ENCODE data around the gene CSNK1D. TPM values are rescaled to one million over a fixed set of nuclear protein-coding genes. Genes with fewer than 3 reads are reported as not detected.

Gene CSNK1D
- total and polyA plus RNA-seq, 10 of the 15 experiments (the other 5 are each of a cell fraction or from before 2014, with no cell fraction given): 5.7 to 105 (median 58.1) TPM

DNA sequence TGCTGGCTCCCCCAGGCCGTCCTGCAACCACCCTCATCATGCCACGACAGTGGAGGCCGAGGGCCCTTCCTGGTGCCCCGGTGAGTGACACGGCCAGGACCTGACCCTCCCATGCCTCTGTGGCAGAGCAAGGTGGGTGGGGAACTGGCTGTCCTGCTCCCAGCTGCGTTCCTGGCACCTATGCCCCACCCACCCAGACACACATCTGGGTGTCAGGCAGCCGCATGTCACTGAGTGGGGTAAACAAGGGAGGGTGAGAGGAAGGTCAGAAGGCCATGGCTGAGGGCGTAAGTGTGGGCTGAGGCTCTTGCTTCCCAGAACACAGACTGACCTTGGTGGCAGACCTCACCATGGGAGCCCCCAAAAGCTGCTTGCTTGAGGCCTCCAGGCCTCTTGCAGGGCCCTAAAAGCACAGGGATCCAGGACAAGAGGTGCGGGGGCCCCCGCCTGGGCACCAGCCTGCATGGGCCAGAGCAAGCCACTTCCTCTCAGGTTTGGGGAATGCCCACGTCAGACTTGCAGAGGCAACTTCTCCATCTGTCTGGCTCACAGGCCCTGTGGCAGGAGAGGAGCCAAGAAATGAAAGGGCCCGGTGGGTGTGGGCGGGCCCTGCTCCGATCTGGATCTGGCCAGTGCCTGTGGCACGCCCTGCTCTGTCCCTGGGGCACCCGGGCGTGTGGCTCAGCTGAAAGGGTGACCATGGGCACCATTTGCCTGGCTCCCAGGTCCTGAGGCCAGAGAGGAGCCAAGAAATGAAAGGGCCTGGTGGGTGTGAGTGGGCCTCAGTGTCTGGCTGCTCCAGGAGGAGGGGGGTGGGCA lies 57.0 kb downstream of the CSNK1D start (continued):
- TF ChIP-seq E2F4 (IDR thresholded peaks at IDR 0.05; ENCODE audit: low read depth, low read length): no peak
- TF ChIP-seq TBL1XR1 (IDR thresholded peaks at IDR 0.05; ENCODE audit: low read depth, low read length): no peak
- TF ChIP-seq EED (IDR thresholded peaks at IDR 0.05; ENCODE audit: low read depth): peak; percentile 33; the same call in 1 of the 2 replicates
- peak; percentile 75 for TF ChIP-seq FOXK2 (IDR thresholded peaks at IDR 0.05)
- TF ChIP-seq PKNOX1 (IDR thresholded peaks at IDR 0.05): peak; percentile 83
- TF ChIP-seq JUND (IDR thresholded peaks at IDR 0.05; ENCODE audit: low read depth, low read length): no peak
- TF ChIP-seq, protein P1, sequence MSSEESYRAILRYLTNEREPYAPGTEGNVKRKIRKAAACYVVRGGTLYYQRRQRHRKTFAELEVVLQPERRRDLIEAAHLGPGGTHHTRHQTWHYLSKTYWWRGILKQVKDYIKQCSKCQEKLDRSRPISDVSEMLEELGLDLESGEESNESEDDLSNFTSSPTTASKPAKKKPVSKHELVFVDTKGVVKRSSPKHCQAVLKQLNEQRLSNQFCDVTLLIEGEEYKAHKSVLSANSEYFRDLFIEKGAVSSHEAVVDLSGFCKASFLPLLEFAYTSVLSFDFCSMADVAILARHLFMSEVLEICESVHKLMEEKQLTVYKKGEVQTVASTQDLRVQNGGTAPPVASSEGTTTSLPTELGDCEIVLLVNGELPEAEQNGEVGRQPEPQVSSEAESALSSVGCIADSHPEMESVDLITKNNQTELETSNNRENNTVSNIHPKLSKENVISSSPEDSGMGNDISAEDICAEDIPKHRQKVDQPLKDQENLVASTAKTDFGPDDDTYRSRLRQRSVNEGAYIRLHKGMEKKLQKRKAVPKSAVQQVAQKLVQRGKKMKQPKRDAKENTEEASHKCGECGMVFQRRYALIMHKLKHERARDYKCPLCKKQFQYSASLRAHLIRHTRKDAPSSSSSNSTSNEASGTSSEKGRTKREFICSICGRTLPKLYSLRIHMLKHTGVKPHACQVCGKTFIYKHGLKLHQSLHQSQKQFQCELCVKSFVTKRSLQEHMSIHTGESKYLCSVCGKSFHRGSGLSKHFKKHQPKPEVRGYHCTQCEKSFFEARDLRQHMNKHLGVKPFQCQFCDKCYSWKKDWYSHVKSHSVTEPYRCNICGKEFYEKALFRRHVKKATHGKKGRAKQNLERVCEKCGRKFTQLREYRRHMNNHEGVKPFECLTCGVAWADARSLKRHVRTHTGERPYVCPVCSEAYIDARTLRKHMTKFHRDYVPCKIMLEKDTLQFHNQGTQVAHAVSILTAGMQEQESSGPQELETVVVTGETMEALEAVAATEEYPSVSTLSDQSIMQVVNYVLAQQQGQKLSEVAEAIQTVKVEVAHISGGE (CRISPR knock-in tag; IDR thresholded peaks at IDR 0.05): no peak
- 0 out of 3 replicates have a peak, but pooled peaks of 1 of the 2 experiments have one; percentile 17 for TF ChIP-seq EGR1 (IDR thresholded peaks at IDR 0.05; ENCODE audit: borderline replicate concordance in 1 of 2, low read depth in 2 of 2, low read length in 2 of 2)
- TF ChIP-seq, protein P2, sequence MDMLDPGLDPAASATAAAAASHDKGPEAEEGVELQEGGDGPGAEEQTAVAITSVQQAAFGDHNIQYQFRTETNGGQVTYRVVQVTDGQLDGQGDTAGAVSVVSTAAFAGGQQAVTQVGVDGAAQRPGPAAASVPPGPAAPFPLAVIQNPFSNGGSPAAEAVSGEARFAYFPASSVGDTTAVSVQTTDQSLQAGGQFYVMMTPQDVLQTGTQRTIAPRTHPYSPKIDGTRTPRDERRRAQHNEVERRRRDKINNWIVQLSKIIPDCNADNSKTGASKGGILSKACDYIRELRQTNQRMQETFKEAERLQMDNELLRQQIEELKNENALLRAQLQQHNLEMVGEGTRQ (IDR thresholded peaks at IDR 0.05; ENCODE audit: borderline replicate concordance, low read depth, low read length): no peak
- TF ChIP-seq ZNF622 (IDR thresholded peaks at IDR 0.05): no peak
- no peak for TF ChIP-seq BMI1 (IDR thresholded peaks at IDR 0.05; ENCODE audit: borderline replicate concordance)
- TF ChIP-seq NFXL1 (IDR thresholded peaks at IDR 0.05; ENCODE audit: borderline replicate concordance): no peak
- TF ChIP-seq TCF7 (IDR thresholded peaks at IDR 0.05; ENCODE audit: borderline replicate concordance): no peak
- no peak for TF ChIP-seq CHD4 (IDR thresholded peaks at IDR 0.05)
- TF ChIP-seq, protein P3, sequence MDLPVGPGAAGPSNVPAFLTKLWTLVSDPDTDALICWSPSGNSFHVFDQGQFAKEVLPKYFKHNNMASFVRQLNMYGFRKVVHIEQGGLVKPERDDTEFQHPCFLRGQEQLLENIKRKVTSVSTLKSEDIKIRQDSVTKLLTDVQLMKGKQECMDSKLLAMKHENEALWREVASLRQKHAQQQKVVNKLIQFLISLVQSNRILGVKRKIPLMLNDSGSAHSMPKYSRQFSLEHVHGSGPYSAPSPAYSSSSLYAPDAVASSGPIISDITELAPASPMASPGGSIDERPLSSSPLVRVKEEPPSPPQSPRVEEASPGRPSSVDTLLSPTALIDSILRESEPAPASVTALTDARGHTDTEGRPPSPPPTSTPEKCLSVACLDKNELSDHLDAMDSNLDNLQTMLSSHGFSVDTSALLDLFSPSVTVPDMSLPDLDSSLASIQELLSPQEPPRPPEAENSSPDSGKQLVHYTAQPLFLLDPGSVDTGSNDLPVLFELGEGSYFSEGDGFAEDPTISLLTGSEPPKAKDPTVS (IDR thresholded peaks at IDR 0.05; ENCODE audit: low read depth, low read length): 0 out of 2 replicates have a peak, but pooled peaks have one; percentile 7
- no peak for TF ChIP-seq NFYB (IDR thresholded peaks at IDR 0.05; ENCODE audit: insufficient read depth, low read depth, low read length)
- no peak for TF ChIP-seq MEF2A (IDR thresholded peaks at IDR 0.05; ENCODE audit: insufficient read depth, low read depth, low read length)
- TF ChIP-seq POLR2AphosphoS2 (IDR thresholded peaks at IDR 0.05; ENCODE audit: low read depth, low read length): no peak
- no peak for TF ChIP-seq STAT1 (conservative IDR thresholded peaks at IDR 0.05)
- no peak for TF ChIP-seq RB1 (IDR thresholded peaks at IDR 0.05; ENCODE audit: borderline replicate concordance)
- TF ChIP-seq RELA (IDR thresholded peaks at IDR 0.05; ENCODE audit: borderline replicate concordance, partially characterized antibody): no peak
- no peak for TF ChIP-seq RFX5 (IDR thresholded peaks at IDR 0.05; ENCODE audit: low read depth, low read length)
- TF ChIP-seq YBX1 (IDR thresholded peaks at IDR 0.05): no peak

Data from GM12878 (cell line).